Stimulated activated CD8-positive, alpha-beta memory T cell treated with anti-CD3 and anti-CD28 coated beads, Interleukin-4, amount 100 ng/mL, for 4 hours (primary cell): ENCODE data around the gene CDX1.

ENCODE experiments used
- DNase-seq, 2 donors: peaks; one replicate each; pipeline ENCODE4 v3.0.0-alpha.2; 2020; ENCODE audit warnings: low read depth in 2 of 2, low spot score in 1 of 2

The CDX1 gene

GRCh38 chr5:150131461-150131860 is 35.1 kb upstream of the CDX1 start:
- DNase-seq: no peak

- no peak for DNase-seq
Measured at GRCh38 chr5:150131978-150132694, 34.4 kb upstream of the CDX1 start.

- DNase-seq: no peak
Measured at GRCh38 chr5:150132740-150133139, 33.8 kb upstream of the CDX1 start.

- no peak for DNase-seq
Measured at GRCh38 chr5:150133581-150134197, 32.9 kb upstream of the CDX1 start.

GRCh38 chr5:150134198-150134588 is 32.4 kb upstream of the CDX1 start:
- no peak for DNase-seq

- DNase-seq: no peak
Measured at GRCh38 chr5:150135557-150136304, 30.8 kb upstream of the CDX1 start.

GRCh38 chr5:150136305-150137167 is 30.0 kb upstream of the CDX1 start:
- no peak for DNase-seq

GRCh38 chr5:150137168-150137957 is 29.2 kb upstream of the CDX1 start:
- no peak for DNase-seq

GRCh38 chr5:150137997-150138396 is 28.6 kb upstream of the CDX1 start:
- no peak for DNase-seq

- DNase-seq: no peak
Measured at GRCh38 chr5:150138551-150139265, 27.9 kb upstream of the CDX1 start.

GRCh38 chr5:150139334-150139733 is 27.2 kb upstream of the CDX1 start:
- DNase-seq: no peak

GRCh38 chr5:150140830-150141229 is 25.7 kb upstream of the CDX1 start:
- DNase-seq: no peak

- DNase-seq: no peak
Measured at GRCh38 chr5:150141544-150142184, 24.9 kb upstream of the CDX1 start.

- no peak for DNase-seq
Measured at GRCh38 chr5:150142185-150142958, 24.2 kb upstream of the CDX1 start.

- DNase-seq: no peak
Measured at GRCh38 chr5:150142959-150143349, 23.6 kb upstream of the CDX1 start.

- no peak for DNase-seq
Measured at GRCh38 chr5:150143350-150144245, 23.0 kb upstream of the CDX1 start.

- no peak for DNase-seq
Measured at GRCh38 chr5:150144246-150144801, 22.3 kb upstream of the CDX1 start.
